HG03521 (cell line): ENCODE results near the gene NSUN5.
"Not testable (repeated sequence)": the region's sequence is repeated elsewhere in the genome, so short reads cannot be mapped to it uniquely, and the experiment has no call there.

Experiments used
- ATAC-seq: cut with Tn5 transposase; IDR thresholded peaks from one replicate; pipeline ENCODE4 v1.9.1; 2021; ENCODE audit warnings: mild to moderate bottlenecking, moderate library complexity; ENCODE audit not compliant: unreplicated experiment

NSUN5 gene

GRCh38 chr7:73308665-73309214 is at the start of gene NSUN5:
Gene NSUN5 (minus strand): TSS chr7:73308826. CDS start chr7:73308790, 36 bp downstream.
- peak; percentile 84 for ATAC-seq

- no peak for ATAC-seq
Observed at GRCh38 chr7:73356159-73356558, 47.5 kb upstream of the NSUN5 start.

- ATAC-seq, result no peak
Observed at GRCh38 chr7:73354821-73355220, 46.2 kb upstream of the NSUN5 start.

- ATAC-seq, result no peak
Observed at GRCh38 chr7:73354196-73354595, 45.6 kb upstream of the NSUN5 start.

- ATAC-seq, result no peak
Observed at GRCh38 chr7:73353243-73353642, 44.6 kb upstream of the NSUN5 start.

- no peak for ATAC-seq
Observed at GRCh38 chr7:73352784-73353183, 44.2 kb upstream of the NSUN5 start.

GRCh38 chr7:73351447-73352167 is 43.0 kb upstream of the NSUN5 start:
- ATAC-seq, result no peak

GRCh38 chr7:73350306-73351068 is 41.9 kb upstream of the NSUN5 start:
- ATAC-seq, result no peak

- ATAC-seq, result no peak
Observed at GRCh38 chr7:73349763-73350162, 41.1 kb upstream of the NSUN5 start.

GRCh38 chr7:73345951-73346350 is 37.3 kb upstream of the NSUN5 start:
- ATAC-seq, result no peak

GRCh38 chr7:73345538-73345937 is 36.9 kb upstream of the NSUN5 start:
- ATAC-seq, result no peak

- ATAC-seq, result no peak
Observed at GRCh38 chr7:73343671-73344380, 35.2 kb upstream of the NSUN5 start.

- ATAC-seq, result no peak
Observed at GRCh38 chr7:73342645-73343044, 34.0 kb upstream of the NSUN5 start.

- no peak for ATAC-seq
Observed at GRCh38 chr7:73341877-73342276, 33.3 kb upstream of the NSUN5 start.

GRCh38 chr7:73340514-73340913 is 31.9 kb upstream of the NSUN5 start:
- no peak for ATAC-seq

GRCh38 chr7:73338321-73338720 is 29.7 kb upstream of the NSUN5 start:
- no peak for ATAC-seq

GRCh38 chr7:73332447-73332846 is 23.8 kb upstream of the NSUN5 start:
- ATAC-seq, result no peak

- ATAC-seq, result no peak
Observed at GRCh38 chr7:73330772-73331171, 22.1 kb upstream of the NSUN5 start.

- ATAC-seq, result no peak
Observed at GRCh38 chr7:73329861-73330581, 21.4 kb upstream of the NSUN5 start.

GRCh38 chr7:73328696-73329095 is 20.1 kb upstream of the NSUN5 start:
- ATAC-seq, result no peak

- ATAC-seq, result not testable (repeated sequence)
Observed at GRCh38 chr7:73327922-73328321, 19.3 kb upstream of the NSUN5 start, which contains the start of the genes FKBP6 and TRIM50. Gene FKBP6 (plus strand): TSS chr7:73328161. CDS start chr7:73328429, 268 bp downstream. Gene TRIM50 (minus strand): TSS chr7:73328082. CDS start chr7:73324787, 3,295 bp downstream.
